Heart left ventricle (tissue), 16 donors: Measurements from ENCODE around the gene PDCD1LG2. TPM values are rescaled to one million over a fixed set of nuclear protein-coding genes. Genes with fewer than 3 reads are reported as not detected.
"Not testable (repeated sequence)": the region's sequence is repeated elsewhere in the genome, so short reads cannot be mapped to it uniquely, and the experiment has no call there.

Source experiments
- ATAC-seq, 4 donors: fragments of 200-7000 bp; cut with Tn5 transposase; one replicate each; pipeline ENCODE4 v1.9.1; 2020 to 2022; ENCODE audit warnings: moderate library complexity in 4 of 4, mild to moderate bottlenecking in 3 of 4, moderate number of reproducible peaks in 1 of 4
- DNase-seq, 5 donors: peaks; one replicate each; pipeline ENCODE4 v3.0.0-alpha.2; 2020
- H3K27ac ChIP-seq, 12 donors: fragments of 200-600 bp; sonication (generic) in 4 of 12; one replicate each; pipeline versions ENCODE4 v1.5.0 to v1.8.0; 2016 to 2022; ENCODE audit warnings: mild to moderate bottlenecking in 2 of 12
- H3K27me3 ChIP-seq, 9 donors: fragments of 200-600 bp; sonication (generic) in 2 of 9; one replicate each; pipeline versions ENCODE4 v1.5.1 to v1.8.0; 2016 to 2022; ENCODE audit warnings: mild to moderate bottlenecking in 3 of 9
- H3K36me3 ChIP-seq, 9 donors: fragments of 200-600 bp; sonication (generic) in 2 of 9; one replicate each; pipeline versions ENCODE4 v1.5.0 to v1.8.0; 2018 to 2022; ENCODE audit warnings: mild to moderate bottlenecking in 2 of 9
- H3K4me1 ChIP-seq, 12 donors: fragments of 200-600 bp; sonication (generic) in 4 of 12; one replicate each; pipeline versions ENCODE4 v1.5.0 to v1.8.0; 2016 to 2022; ENCODE audit warnings: mild to moderate bottlenecking in 3 of 12
- H3K4me3 ChIP-seq, 12 donors: fragments of 200-600 bp; sonication (generic) in 4 of 12; one replicate each; pipeline versions ENCODE4 v1.5.0 to v1.8.0; 2017 to 2022; ENCODE audit warnings: mild to moderate bottlenecking in 9 of 12, moderate library complexity in 4 of 12
- H3K9me3 ChIP-seq, 12 donors: fragments of 200-600 bp; sonication (generic) in 4 of 12; one replicate each; pipeline versions ENCODE4 v1.5.0 to v1.8.0; 2016 to 2022; ENCODE audit warnings: mild to moderate bottlenecking in 1 of 12
- CTCF ChIP-seq, 12 donors: fragments of 200-600 bp; sonication (generic) in 4 of 12; IDR thresholded peaks; one replicate each; pipeline versions ENCODE4 v1.5.0 to v1.8.0; 2018 to 2022; ENCODE audit warnings: antibody characterized with exemption in 12 of 12, mild to moderate bottlenecking in 5 of 12
- POLR2A ChIP-seq, 2 donors: fragments of 450-650 bp; IDR thresholded peaks; one replicate each; pipeline ENCODE4 v1.6.1; 2017; ENCODE audit warnings: antibody characterized with exemption in 2 of 2, mild to moderate bottlenecking in 2 of 2, moderate library complexity in 2 of 2
- WGBS, 4 donors: extraction: QIAGEN DNeasy Blood & Tissue Kit in 2 of 4; methylation state at CpG; one replicate each; pipeline versions ENCODE4 v1.1.5 to v1.1.7; 2013 to 2018; 5-methylcytosine and 5-hydroxymethylcytosine counted together
- intact Hi-C, 10 donors: fragments of 100-400 bp; cut with DNase I; formaldehyde crosslinking; loops; one replicate each; pipeline versions ENCODE4 v1.11.1 to v1.14.2; 2022
- long read RNA-seq, 3 donors: library from polyadenylated mRNA; unstranded; transcript quantifications; one replicate each; pipeline ENCODE4 v2.0.0, GENCODE V29; 2020 to 2021
- polyA plus RNA-seq, 2 donors: library from polyadenylated mRNA; stranded (reverse); fragments of 200-250 nt; gene quantifications; one replicate each; pipeline ENCODE4 v1.2.3, GENCODE V29; 2013
- total RNA-seq, 9 donors: library from RNA; depleted of rRNA in 2 of 9; stranded (reverse); fragments of >200 nt in 2 of 9; fragmentation: NEBNext Ultra II Directional in 3 of 9; extraction: Animal tissue kit (Norgen Biotek cat#: 25700) in 3 of 9; gene quantifications; one replicate each; pipeline versions ENCODE4 v1.1.0 to v1.2.4, GENCODE V29; 2016 to 2023
- donor health status: ischemic (EF 13 %, LVEDD 7.1; RV severe dilation, severe dysfunction).
- donor health status: healthy with polysubstance abuse.
- donor health status: DM: no; HTN: yes; CAD: no.
- donor health status: DM: no; HTN: no; CAD: no.
- donor health status: ischemic (EF 25% LVEDD 6.9; RV normal size, moderate dysfunction).
- donor health status: ischemic (EF 25% LVEDD 5.7; RV mildly dilated, moderate dysfunction).
- donor health status: healthy.
- donor health status: DM: yes; HTN: yes; CAD: no.
- donor health status: ischemic (EF 35%, LVEDD 5.7; RV mildly dilated, moderate dysfunction).
- donor health status: nonischemic (EF 11% LVEDD 7.7; RV severe dilation, severe dysfunction).
- donor health status: DM: yes; HTN: yes; CAD: no.
- donor health status: PGD.
- donor health status: ischemic (EF 29% LVEDD 5.4; RV normal size, mild dysfunction).
- donor health status: nonischemic (EF 23%, LVEDD 6.1; RV moderate dilation, normal function).

Gene PDCD1LG2
- total RNA-seq (10 to 100 TPM in 1 of 9 donors, 1 to 10 TPM in 5, under 1 TPM in 3; 0.86 to 10.5 (median 1.4) TPM), polyA plus RNA-seq (under 1 TPM; 0.53 to 0.72 TPM)
- long read RNA-seq, donor 1, result 0 reads
- long read RNA-seq, donor 2, partial matches to known transcripts, result 0 of 3 reads
- long read RNA-seq, donor 2, other reads (novel, unspliced or antisense), result 1 of 3 reads
- long read RNA-seq, donor 3, result 0 reads

- Histone ChIP-seq H3K4me1 (peaks cover 0 to 58% (median 41%) of the 10 kb centered on the region in 12 donors), H3K36me3 (no peaks in the 10 kb centered on the region), H3K4me3 (peak within 1 kb of the TSS in 10 of 12 donors; percentile 7 to 58 (median 46)), H3K9me3 (no peaks in the 10 kb centered on the region), H3K27me3 (no peaks in the 10 kb centered on the region), H3K27ac (peak within 1 kb of the TSS; percentile 47 to 94 (median 63))
- TF ChIP-seq CTCF (IDR thresholded peaks at IDR 0.05), result no peak
- TF ChIP-seq POLR2A (IDR thresholded peaks at IDR 0.05), result no peak
- DNase-seq (no peak), ATAC-seq (peak in 3 of 4 donors; percentile 27 to 63 (median 55))
- WGBS, 4 donors, result 23 to 50% (median 26%) methylated on average over 4 of the region's 4 CpGs
- intact Hi-C loops, result loop anchor here in 1 of 10 donors (5.0 kb wide), 1 partner anchor 77 kb away; no protein-coding TSS in a partner anchor
Observed at GRCh38 chr9:5510360-5510931, at the start of gene PDCD1LG2. Gene PDCD1LG2 (plus strand): TSS chr9:5510531. CDS start chr9:5522547, 12,016 bp downstream.

GRCh38 chr9:5464831-5465330, 45.5 kb upstream of the PDCD1LG2 start:
- H3K4me1 ChIP-seq, result peaks cover 0 to 24% (median 0%) of the 10 kb centered on the region in 12 donors
- ATAC-seq, H3K27me3 ChIP-seq, H3K9me3 ChIP-seq, DNase-seq, intact Hi-C loops, H3K4me3 ChIP-seq: not testable (repeated sequence)
- 75 to 97% (median 87%) methylated on average over 4 of the region's 4 CpGs for WGBS, 4 donors
- H3K27ac ChIP-seq, result peak overlapping the region in 1 of 12 donors; percentile 1
- H3K36me3 ChIP-seq, result peaks cover 0 to 87% (median 59%) of the 10 kb centered on the region in 9 donors

- TF ChIP-seq POLR2A (IDR thresholded peaks at IDR 0.05) (no peak), CTCF (IDR thresholded peaks at IDR 0.05) (no peak)
- Histone ChIP-seq H3K27ac (peak overlapping the region in 1 of 12 donors; percentile 1), H3K4me3 (no peak overlapping the region), H3K4me1 (peaks cover 0 to 18% (median 0%) of the 10 kb centered on the region in 12 donors), H3K36me3 (peaks cover 0 to 79% (median 63%) of the 10 kb centered on the region in 9 donors), H3K9me3 (no peaks in the 10 kb centered on the region), H3K27me3 (no peaks in the 10 kb centered on the region)
- DNase-seq (no peak), ATAC-seq (no peak)
- 69 to 83% (median 71%) methylated on average over 1 of the region's 1 CpG for WGBS, 4 donors
- intact Hi-C loops, result no loop called here
Observed at GRCh38 chr9:5466005-5466404, 44.3 kb upstream of the PDCD1LG2 start.

DNA sequence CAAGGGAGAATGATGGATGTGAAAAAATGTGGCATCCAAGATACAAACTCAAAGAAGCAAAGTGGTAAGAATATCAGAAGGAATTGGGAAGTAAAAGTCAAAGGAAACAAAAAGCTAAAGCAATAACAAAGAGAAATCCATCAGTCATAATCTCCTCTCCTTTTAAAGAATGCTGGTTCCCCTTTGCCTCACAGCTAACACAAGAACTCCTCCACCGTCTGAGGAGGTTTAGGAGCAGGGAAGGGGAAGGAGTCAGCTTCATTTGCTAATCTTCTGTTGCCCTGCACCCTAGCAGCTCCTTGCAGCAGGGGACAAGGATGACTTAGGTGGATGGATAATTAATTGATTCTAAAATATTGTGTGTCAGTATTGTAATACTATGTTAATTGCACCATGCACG, 43.6 kb upstream of the PDCD1LG2 start:
- intact Hi-C loops, result no loop called here
- peaks cover 0 to 79% (median 63%) of the 10 kb centered on the region in 9 donors for H3K36me3 ChIP-seq
- TF ChIP-seq POLR2A (IDR thresholded peaks at IDR 0.05), result no peak
- TF ChIP-seq CTCF (IDR thresholded peaks at IDR 0.05), result no peak

More for the DNA sequence above, 43.6 kb upstream of the PDCD1LG2 start:
- no peaks in the 10 kb centered on the region for H3K9me3 ChIP-seq
- H3K27me3 ChIP-seq, result no peaks in the 10 kb centered on the region
- no peak overlapping the region for H3K27ac ChIP-seq
- H3K4me1 ChIP-seq, result peaks cover 0 to 18% (median 0%) of the 10 kb centered on the region in 12 donors
- no peak for ATAC-seq
- no peak for DNase-seq
- no peak overlapping the region for H3K4me3 ChIP-seq
- WGBS, 4 donors, result 77 to 87% (median 82%) methylated on average over 2 of the region's 2 CpGs
